ENCODE results near the gene PTDSS2.
"Not testable (repeated sequence)": the region's sequence is repeated elsewhere in the genome, so short reads cannot be mapped to it uniquely, and the experiment has no call there.

GRCh38 chr11:434999-435740 is 14.9 kb upstream of the PTDSS2 start:
- not testable (repeated sequence) for TF ChIP-seq MTF1 (CRISPR knock-in tag; IDR thresholded peaks at IDR 0.05; ENCODE audit: borderline replicate concordance); TAF1 (IDR thresholded peaks at IDR 0.05; ENCODE audit: control insufficient read depth, extremely low read depth, insufficient read depth, low read length, severe bottlenecking); POLR2AphosphoS5 (IDR thresholded peaks at IDR 0.05; ENCODE audit: control insufficient read depth, insufficient read depth, low read depth, low read length)
